Parathyroid adenoma (tissue), 2 donors: Measurements from ENCODE around the gene NKAIN4.

Experiments
- H2AFZ ChIP-seq: fragments of 300-600 bp; sonication (generic); one replicate; pipeline ENCODE4 v1.7.0; 2017; ENCODE audit warnings: antibody characterized with exemption, mild to moderate bottlenecking
- H3K27ac ChIP-seq: fragments of 300-600 bp; sonication (generic); one replicate; pipeline ENCODE4 v1.7.0; 2017
- H3K27me3 ChIP-seq: fragments of 300-600 bp; sonication (generic); one replicate; pipeline ENCODE4 v1.7.0; 2017; ENCODE audit warnings: low read length; ENCODE audit not compliant: control insufficient read depth, insufficient read depth
- H3K36me3 ChIP-seq: fragments of 300-600 bp; sonication (generic); one replicate; pipeline ENCODE4 v1.7.0; 2017; ENCODE audit warnings: low read length; ENCODE audit not compliant: control insufficient read depth, insufficient read depth
- H3K4me1 ChIP-seq: fragments of 300-600 bp; sonication (generic); one replicate; pipeline ENCODE4 v1.7.0; 2017; ENCODE audit warnings: control low read depth
- H3K4me2 ChIP-seq: fragments of 300-600 bp; sonication (generic); one replicate; pipeline ENCODE4 v1.7.0; 2017; ENCODE audit warnings: low read length
- H3K4me3 ChIP-seq: fragments of 300-600 bp; sonication (generic); one replicate; pipeline ENCODE4 v1.7.0; 2017; ENCODE audit warnings: low read depth, low read length
- H3K79me2 ChIP-seq: fragments of 300-600 bp; sonication (generic); one replicate; pipeline ENCODE4 v1.7.0; 2017; ENCODE audit warnings: control low read depth
- H3K9ac ChIP-seq: fragments of 300-600 bp; sonication (generic); one replicate; pipeline ENCODE4 v1.7.0; 2017; ENCODE audit warnings: mild to moderate bottlenecking
- H3K9me3 ChIP-seq: fragments of 300-600 bp; sonication (generic); one replicate; pipeline ENCODE4 v1.7.0; 2017; ENCODE audit warnings: low read length; ENCODE audit not compliant: control insufficient read depth
- CTCF ChIP-seq: fragments of 300-600 bp; sonication (generic); IDR thresholded peaks from one replicate; pipeline ENCODE4 v1.7.0; 2017; ENCODE audit warnings: antibody characterized with exemption, mild to moderate bottlenecking
- donor health status: primary hyperparathyroidism.

Gene NKAIN4

GRCh38 chr20:63230800-63231268 lies 23.4 kb downstream of the NKAIN4 start:
- H3K36me3 ChIP-seq: no peaks in the 10 kb centered on the region
- no peaks in the 10 kb centered on the region for H3K79me2 ChIP-seq
- no peak overlapping the region for H3K27ac ChIP-seq
- H2AFZ ChIP-seq: peak overlapping the region; percentile 58
- H3K4me2 ChIP-seq: no peak overlapping the region
- no peaks in the 10 kb centered on the region for H3K9me3 ChIP-seq
- no peak overlapping the region for H3K4me3 ChIP-seq
- peak; percentile 64 for TF ChIP-seq CTCF
- no peaks in the 10 kb centered on the region for H3K27me3 ChIP-seq
- H3K4me1 ChIP-seq: no peaks in the 10 kb centered on the region
- no peak overlapping the region for H3K9ac ChIP-seq

GRCh38 chr20:63228806-63229205 lies 25.5 kb downstream of the NKAIN4 start:
- Histone ChIP-seq H3K4me3 (no peak overlapping the region), H3K27ac (no peak overlapping the region), H3K9ac (no peak overlapping the region), H3K27me3 (no peaks in the 10 kb centered on the region), H3K79me2 (no peaks in the 10 kb centered on the region), H3K4me2 (no peak overlapping the region), H3K9me3 (no peaks in the 10 kb centered on the region), H3K4me1 (no peaks in the 10 kb centered on the region), H2AFZ (no peak overlapping the region), H3K36me3 (no peaks in the 10 kb centered on the region)
- no peak for TF ChIP-seq CTCF

GRCh38 chr20:63227260-63227659 lies 27.0 kb downstream of the NKAIN4 start:
- H3K79me2 ChIP-seq: no peaks in the 10 kb centered on the region
- H3K9ac ChIP-seq: no peak overlapping the region
- no peak overlapping the region for H3K27ac ChIP-seq
- H3K36me3 ChIP-seq: no peaks in the 10 kb centered on the region
- H2AFZ ChIP-seq: no peak overlapping the region
- H3K4me3 ChIP-seq: no peak overlapping the region
- no peaks in the 10 kb centered on the region for H3K27me3 ChIP-seq
- H3K4me2 ChIP-seq: no peak overlapping the region
- no peaks in the 10 kb centered on the region for H3K9me3 ChIP-seq
- no peaks in the 10 kb centered on the region for H3K4me1 ChIP-seq
- no peak for TF ChIP-seq CTCF

GRCh38 chr20:63226042-63226943 lies 28.0 kb downstream of the NKAIN4 start:
- Histone ChIP-seq H3K36me3 (no peaks in the 10 kb centered on the region), H3K79me2 (no peaks in the 10 kb centered on the region), H3K4me3 (no peak overlapping the region), H3K9me3 (no peaks in the 10 kb centered on the region), H3K4me1 (no peaks in the 10 kb centered on the region), H3K27me3 (no peaks in the 10 kb centered on the region), H3K4me2 (no peak overlapping the region), H3K9ac (no peak overlapping the region), H2AFZ (no peak overlapping the region), H3K27ac (no peak overlapping the region)
- TF ChIP-seq CTCF: no peak

- Histone ChIP-seq H3K27me3 (no peaks in the 10 kb centered on the region), H3K4me3 (no peak overlapping the region), H3K79me2 (no peaks in the 10 kb centered on the region), H2AFZ (no peak overlapping the region), H3K9me3 (no peaks in the 10 kb centered on the region), H3K9ac (no peak overlapping the region), H3K36me3 (no peaks in the 10 kb centered on the region), H3K4me2 (no peak overlapping the region), H3K4me1 (no peaks in the 10 kb centered on the region), H3K27ac (no peak overlapping the region)
- no peak for TF ChIP-seq CTCF
Observed at GRCh38 chr20:63225082-63225454, 29.2 kb downstream of the NKAIN4 start.
